Body of pancreas (tissue), 4 donors: Measurements from ENCODE around the gene MORN1. TPM values are rescaled to one million over a fixed set of nuclear protein-coding genes. Genes with fewer than 3 reads are reported as not detected.

Experiments used
- ATAC-seq: fragments of 150-250 bp; one replicate; pipeline ENCODE4 v1.9.1; 2016
- DNase-seq, 4 donors: peaks; one replicate each; pipeline ENCODE4 v3.0.0-alpha.2; 2019
- H3K27ac ChIP-seq, 4 donors: fragments of 200-600 bp; sonication (generic); 1 replicate in 3 of 4; 2 replicates in 1 of 4; pipeline versions ENCODE4 v1.5.1 to v1.6.1; 2016 to 2019; ENCODE audit warnings: mild to moderate bottlenecking in 1 of 4, mixed read lengths in 1 of 4, moderate library complexity in 1 of 4
- H3K27me3 ChIP-seq, 2 donors: fragments of 200-600 bp; sonication (generic); one replicate each; pipeline ENCODE4 v1.6.0; 2016; ENCODE audit warnings: mild to moderate bottlenecking in 1 of 2
- H3K36me3 ChIP-seq, 2 donors: fragments of 200-600 bp; sonication (generic); replicated peaks in 1 of 2; 2 replicates each; pipeline ENCODE4 v1.5.1; 2016; ENCODE audit warnings: low read depth in 2 of 2; ENCODE audit not compliant: insufficient read depth in 1 of 2
- H3K4me1 ChIP-seq: fragments of 200-600 bp; sonication (generic); one replicate; pipeline ENCODE4 v1.6.0; 2016
- H3K4me3 ChIP-seq, 2 donors: fragments of 200-600 bp; sonication (generic); 1 replicate in 1 of 2; 2 replicates in 1 of 2; pipeline ENCODE4 v1.5.1; 2016 to 2019
- H3K9me3 ChIP-seq, 3 donors: fragments of 200-600 bp; sonication (generic); 1 replicate in 2 of 3; 2 replicates in 1 of 3; pipeline ENCODE4 v1.5.1; 2016
- POLR2A ChIP-seq, 3 donors: fragments of 450-650 bp; IDR thresholded peaks; one replicate each; pipeline ENCODE4 v1.6.1; 2016; ENCODE audit warnings: antibody characterized with exemption in 3 of 3, mild to moderate bottlenecking in 2 of 3
- WGBS, 2 donors: methylation state at CpG; one replicate each; pipeline ENCODE4 v1.1.5; 2017; 5-methylcytosine and 5-hydroxymethylcytosine counted together
- intact Hi-C: fragments of 100-400 bp; cut with DNase I; formaldehyde crosslinking; loops from one replicate; pipeline ENCODE4 v1.15.1; 2023
- total RNA-seq, 2 donors: library from RNA; depleted of rRNA; stranded (reverse); fragments of >200 nt; gene quantifications; one replicate each; pipeline ENCODE4 v1.1.0, GENCODE V29; 2016
- TF ChIP-seq, protein P1 (sequence below), 7 experiments: fragments of 450-650 bp in 4 of 7; fragments of 200-600 bp in 3 of 7; sonication (generic) in 3 of 7; IDR thresholded peaks; one replicate each; pipeline ENCODE4 v1.5.1; 2016 to 2019; ENCODE audit warnings: antibody characterized with exemption in 7 of 7

Gene MORN1
- total RNA-seq, 2 donors from 2014 or later = 7.0 to 17.8 TPM

DNA sequence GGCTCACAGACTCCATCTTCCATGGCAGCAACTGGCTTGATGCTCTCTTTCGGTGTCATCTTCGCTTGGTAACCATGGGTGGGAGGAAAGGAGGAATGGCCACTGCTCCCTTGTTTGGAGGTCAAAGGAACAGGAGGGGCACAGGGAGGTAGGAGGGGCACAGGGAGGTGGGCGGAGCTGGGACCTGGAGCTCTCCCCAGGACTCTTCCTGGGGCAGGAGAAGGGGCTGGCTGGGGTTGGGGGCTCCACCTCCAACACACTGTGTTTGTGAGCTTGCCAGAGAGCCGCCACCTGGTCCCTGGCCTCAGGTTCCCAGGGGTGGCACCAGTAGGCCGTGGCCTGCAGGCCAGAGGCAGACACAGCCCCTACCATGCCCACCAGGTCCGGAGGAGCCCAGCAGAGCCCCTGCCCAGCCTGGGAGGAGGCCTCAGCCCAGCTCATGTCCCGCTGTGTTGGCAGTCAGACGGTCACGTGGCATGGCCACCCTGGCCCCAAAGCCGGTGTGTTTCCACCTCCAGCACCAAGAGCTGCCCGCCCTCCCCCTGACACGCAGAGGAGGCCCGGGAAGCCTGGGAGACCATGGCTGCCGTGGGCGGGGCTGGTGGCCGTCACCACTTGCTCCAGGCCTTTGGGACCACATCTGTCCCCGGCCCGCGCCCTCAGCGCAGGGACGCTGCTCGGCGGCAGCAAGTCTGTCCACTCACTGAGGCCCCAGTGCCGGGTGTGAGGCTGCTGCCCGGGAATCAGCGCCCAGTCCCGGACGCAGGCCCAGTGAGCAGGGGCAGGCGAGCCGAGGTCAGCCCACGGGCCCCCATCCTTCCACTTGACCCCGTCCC is 73.9 kb downstream of the MORN1 start:
- intact Hi-C loops = loop anchor here (5.0 kb wide), 1 partner anchor 115 kb away; no protein-coding TSS in a partner anchor
- Histone ChIP-seq H3K4me3 (no peak overlapping the region), H3K27ac (no peak overlapping the region), H3K4me1 (peaks cover 34% of the 10 kb centered on the region), H3K9me3 (no peaks in the 10 kb centered on the region), H3K36me3 (no peaks in the 10 kb centered on the region), H3K27me3 (no peaks in the 10 kb centered on the region)
- ATAC-seq (no peak), DNase-seq (no peak)
- TF ChIP-seq POLR2A (IDR thresholded peaks at IDR 0.05) = no peak
- TF ChIP-seq, protein P1, sequence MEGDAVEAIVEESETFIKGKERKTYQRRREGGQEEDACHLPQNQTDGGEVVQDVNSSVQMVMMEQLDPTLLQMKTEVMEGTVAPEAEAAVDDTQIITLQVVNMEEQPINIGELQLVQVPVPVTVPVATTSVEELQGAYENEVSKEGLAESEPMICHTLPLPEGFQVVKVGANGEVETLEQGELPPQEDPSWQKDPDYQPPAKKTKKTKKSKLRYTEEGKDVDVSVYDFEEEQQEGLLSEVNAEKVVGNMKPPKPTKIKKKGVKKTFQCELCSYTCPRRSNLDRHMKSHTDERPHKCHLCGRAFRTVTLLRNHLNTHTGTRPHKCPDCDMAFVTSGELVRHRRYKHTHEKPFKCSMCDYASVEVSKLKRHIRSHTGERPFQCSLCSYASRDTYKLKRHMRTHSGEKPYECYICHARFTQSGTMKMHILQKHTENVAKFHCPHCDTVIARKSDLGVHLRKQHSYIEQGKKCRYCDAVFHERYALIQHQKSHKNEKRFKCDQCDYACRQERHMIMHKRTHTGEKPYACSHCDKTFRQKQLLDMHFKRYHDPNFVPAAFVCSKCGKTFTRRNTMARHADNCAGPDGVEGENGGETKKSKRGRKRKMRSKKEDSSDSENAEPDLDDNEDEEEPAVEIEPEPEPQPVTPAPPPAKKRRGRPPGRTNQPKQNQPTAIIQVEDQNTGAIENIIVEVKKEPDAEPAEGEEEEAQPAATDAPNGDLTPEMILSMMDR (IDR thresholded peaks at IDR 0.05) = no peak
- WGBS, 2 donors = 85 to 94% methylated on average over 3 to 26 of the region's 32 CpGs

DNA sequence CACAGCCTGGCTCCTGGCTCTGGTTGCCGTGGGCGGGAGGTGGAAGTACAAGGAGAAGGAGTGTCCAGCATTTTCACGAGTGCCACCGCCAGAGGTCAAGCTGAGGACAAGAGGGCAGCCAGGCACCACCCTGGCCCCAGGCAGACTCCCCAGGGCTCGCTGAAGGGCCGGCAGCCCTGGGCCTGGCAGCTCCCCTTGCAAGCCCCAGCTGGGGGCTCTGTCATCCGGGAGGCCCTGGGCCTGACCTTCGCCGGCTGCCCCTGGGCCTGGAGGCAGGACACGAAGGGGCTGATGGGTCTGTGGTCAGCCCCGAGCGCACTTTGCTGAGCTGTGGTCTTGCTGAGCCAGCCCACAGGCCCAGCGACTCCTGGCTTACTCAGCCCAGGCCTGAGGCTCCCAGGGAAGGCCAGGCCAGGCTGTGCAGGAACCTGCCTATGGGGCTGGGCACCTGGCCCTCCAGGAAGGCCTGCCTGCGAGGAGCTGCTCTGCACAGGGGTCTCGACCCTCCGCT is 74.8 kb downstream of the MORN1 start:
- TF ChIP-seq, protein P1 (IDR thresholded peaks at IDR 0.05) = no peak
- TF ChIP-seq POLR2A (IDR thresholded peaks at IDR 0.05) = no peak
- no peak for DNase-seq
- Histone ChIP-seq H3K4me1 (peaks cover 28% of the 10 kb centered on the region), H3K27me3 (no peaks in the 10 kb centered on the region), H3K36me3 (no peaks in the 10 kb centered on the region), H3K9me3 (no peaks in the 10 kb centered on the region), H3K27ac (no peak overlapping the region), H3K4me3 (no peak overlapping the region)
- ATAC-seq = no peak
- intact Hi-C loops = loop anchor here (5.0 kb wide), 1 partner anchor 114 kb away; no protein-coding TSS in a partner anchor
- WGBS, 2 donors = 82 to 83% methylated on average over 6 to 13 of the region's 16 CpGs

DNA sequence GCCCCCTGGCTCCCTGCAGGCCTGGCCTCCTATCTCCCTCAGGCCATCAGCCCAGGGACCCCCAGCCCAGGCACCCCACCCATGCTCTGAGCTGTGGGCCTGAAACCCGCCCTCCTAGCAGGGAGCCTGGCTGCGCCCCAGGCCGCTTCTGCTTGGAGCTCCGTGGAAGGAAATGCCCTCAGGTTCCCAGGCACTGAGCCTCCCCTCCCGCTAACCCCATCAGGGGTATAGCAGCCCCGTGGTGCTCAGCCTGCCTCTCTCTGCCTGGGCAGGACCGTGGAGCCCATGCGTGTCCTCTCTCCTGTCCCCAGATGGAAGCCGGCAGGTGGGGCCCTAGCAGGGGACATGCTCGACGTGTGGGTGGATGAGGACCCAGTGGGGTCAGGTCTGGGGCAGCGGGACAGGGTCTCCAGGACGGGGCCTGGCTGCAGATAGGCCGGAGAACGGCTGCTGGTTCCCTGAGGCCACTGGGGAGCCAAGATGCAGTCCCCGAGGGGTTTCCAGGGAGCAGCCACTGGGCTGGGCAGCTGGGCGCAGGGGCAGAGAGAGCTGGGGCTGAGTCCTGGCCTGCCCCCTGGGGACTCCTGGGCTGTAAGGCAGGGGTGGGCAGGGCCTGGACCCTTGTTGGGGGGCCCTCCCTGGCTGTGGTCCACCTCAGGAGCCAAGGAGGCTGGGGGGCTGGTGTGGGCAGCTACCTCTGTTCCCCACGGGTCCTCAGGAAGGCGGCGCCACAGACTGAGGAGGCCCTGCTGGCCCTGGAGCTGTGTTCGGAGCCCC is 75.5 kb downstream of the MORN1 start:
- WGBS, 2 donors = 60 to 66% methylated on average over 4 to 21 of the region's 21 CpGs
- Histone ChIP-seq H3K9me3 (no peaks in the 10 kb centered on the region), H3K4me3 (no peak overlapping the region), H3K36me3 (no peaks in the 10 kb centered on the region), H3K27ac (peak overlapping the region in 3 of 4 donors; percentile 6 to 65 (median 65)), H3K27me3 (no peaks in the 10 kb centered on the region), H3K4me1 (peaks cover 27% of the 10 kb centered on the region)
- intact Hi-C loops = loop anchor here (5.0 kb wide), 1 partner anchor 114 kb away; no protein-coding TSS in a partner anchor
- ATAC-seq = no peak
- DNase-seq = no peak
- no peak for TF ChIP-seq POLR2A (IDR thresholded peaks at IDR 0.05)
- TF ChIP-seq, protein P1 (IDR thresholded peaks at IDR 0.05) = no peak

DNA sequence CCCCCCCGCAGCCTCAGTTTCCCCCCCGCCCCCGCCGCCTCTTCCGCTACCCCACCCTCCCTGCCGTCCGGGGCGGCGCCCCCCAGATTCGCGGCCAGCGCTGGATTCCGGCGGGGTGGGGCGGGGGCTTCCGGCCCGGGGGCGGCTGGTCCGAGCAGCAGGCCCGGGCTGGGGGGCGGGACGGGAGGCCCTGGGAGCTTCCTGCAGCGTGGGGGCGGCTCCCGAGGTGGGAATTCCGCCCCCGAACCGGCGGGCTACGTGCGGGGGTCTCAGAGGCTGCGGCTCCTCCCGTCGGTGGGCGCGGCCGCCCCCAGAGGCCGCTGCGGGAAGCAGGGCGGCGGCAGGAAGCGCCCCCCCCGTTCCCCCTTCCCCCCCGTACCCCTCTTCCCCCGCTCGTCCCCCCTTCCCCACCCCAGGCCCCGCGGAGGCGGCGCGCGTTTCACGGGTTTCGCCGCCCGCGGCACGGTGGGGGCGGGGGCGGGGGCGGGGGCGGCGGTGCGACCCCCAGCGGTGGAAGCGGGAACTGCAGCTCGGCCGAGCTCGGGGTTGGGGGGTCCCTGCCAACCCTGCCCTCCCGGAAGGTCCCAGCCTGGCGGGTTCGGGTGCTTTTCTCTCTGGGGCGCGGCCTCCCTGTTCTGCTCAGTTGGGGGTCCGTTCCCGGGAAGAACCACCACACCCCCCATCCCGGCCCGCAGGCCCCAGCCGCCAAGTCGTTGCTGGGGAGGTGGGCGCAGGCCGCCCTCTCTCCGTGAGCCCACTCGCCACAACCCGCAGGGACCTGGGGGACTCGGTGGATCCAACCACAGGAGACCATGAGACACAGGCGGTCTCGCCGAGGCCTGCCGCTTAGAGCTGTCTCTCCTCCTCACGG is 76.3 kb downstream of the MORN1 start:
- Histone ChIP-seq H3K27ac (peak overlapping the region; percentile 62 to 77 (median 65)), H3K36me3 (no peaks in the 10 kb centered on the region), H3K9me3 (no peaks in the 10 kb centered on the region), H3K4me3 (peak overlapping the region; percentile 41 to 45), H3K27me3 (no peaks in the 10 kb centered on the region), H3K4me1 (peaks cover 27% of the 10 kb centered on the region)
- 0 to 21% methylated on average over 3 to 26 of the region's 91 CpGs for WGBS, 2 donors
- TF ChIP-seq, protein P1 (IDR thresholded peaks at IDR 0.05) = peak; percentile 56 to 100 (median 69)
- no peak for TF ChIP-seq POLR2A (IDR thresholded peaks at IDR 0.05)
- peak; percentile 31 for ATAC-seq
- intact Hi-C loops = loop anchor here (5.0 kb wide), 1 partner anchor 113 kb away; no protein-coding TSS in a partner anchor
- peak in 2 of 4 donors; percentile 41 to 53 for DNase-seq
